Prostate gland (tissue), 2 donors: ENCODE measurements around the gene MNT. TPM values are rescaled to one million over a fixed set of nuclear protein-coding genes. Genes with fewer than 3 reads are reported as not detected.

ENCODE experiments used
- DNase-seq: peaks from one replicate; pipeline ENCODE4 v3.0.0-alpha.2; 2019; ENCODE audit warnings: low spot score
- H3K27ac ChIP-seq, 2 donors: fragments of 200-600 bp; sonication (generic); 2 replicates each; pipeline ENCODE4 v1.5.1; 2017 to 2019
- H3K27me3 ChIP-seq: fragments of 200-600 bp; sonication (generic); replicated peaks from 2 replicates; pipeline ENCODE4 v1.5.1; 2019; ENCODE audit not compliant: insufficient read depth
- H3K36me3 ChIP-seq, 2 donors: fragments of 200-600 bp; sonication (generic); 1 replicate in 1 of 2; 2 replicates in 1 of 2; pipeline versions ENCODE4 v1.5.1 to v1.8.1; 2017 to 2019
- H3K4me1 ChIP-seq: fragments of 200-600 bp; sonication (generic); replicated peaks from 2 replicates; pipeline ENCODE4 v1.5.1; 2019
- H3K4me3 ChIP-seq, 2 donors: fragments of 200-600 bp; sonication (generic); 2 replicates each; pipeline ENCODE4 v1.5.1; 2017 to 2019
- H3K9me3 ChIP-seq: fragments of 200-600 bp; sonication (generic); 2 replicates; pipeline ENCODE4 v1.5.1; 2017
- POLR2A ChIP-seq: fragments of 450-650 bp; IDR thresholded peaks from one replicate; pipeline ENCODE4 v1.6.1; 2016; ENCODE audit warnings: antibody characterized with exemption, mild to moderate bottlenecking
- POLR2AphosphoS5 ChIP-seq: sonication (generic); formaldehyde crosslinking; IDR thresholded peaks from one replicate; pipeline ENCODE4 v1.6.1; 2017; ENCODE audit warnings: antibody characterized with exemption
- WGBS: methylation state at CpG from one replicate; pipeline ENCODE4 v1.1.5; 2018; 5-methylcytosine and 5-hydroxymethylcytosine counted together
- intact Hi-C: fragments of 100-400 bp; cut with DNase I; formaldehyde crosslinking; loops from one replicate; pipeline ENCODE4 v1.14.2; 2022
- total RNA-seq, 2 donors: library from RNA; depleted of rRNA; stranded (reverse); fragments of >200 nt; gene quantifications; one replicate each; pipeline ENCODE4 v1.1.0, GENCODE V29; 2016
- TF ChIP-seq, protein P1 (sequence below), 4 experiments: fragments of 200-600 bp in 2 of 4; fragments of 450-650 bp in 2 of 4; sonication (generic) in 2 of 4; IDR thresholded peaks; 1 replicate in 3 of 4; 2 replicates in 1 of 4; pipeline ENCODE4 v1.5.1; 2016 to 2019; ENCODE audit warnings: antibody characterized with exemption in 4 of 4, mild to moderate bottlenecking in 2 of 4, moderate library complexity in 2 of 4

Gene MNT
- total RNA-seq, 2 donors from 2014 or later = 14.8 to 32.0 TPM

DNA sequence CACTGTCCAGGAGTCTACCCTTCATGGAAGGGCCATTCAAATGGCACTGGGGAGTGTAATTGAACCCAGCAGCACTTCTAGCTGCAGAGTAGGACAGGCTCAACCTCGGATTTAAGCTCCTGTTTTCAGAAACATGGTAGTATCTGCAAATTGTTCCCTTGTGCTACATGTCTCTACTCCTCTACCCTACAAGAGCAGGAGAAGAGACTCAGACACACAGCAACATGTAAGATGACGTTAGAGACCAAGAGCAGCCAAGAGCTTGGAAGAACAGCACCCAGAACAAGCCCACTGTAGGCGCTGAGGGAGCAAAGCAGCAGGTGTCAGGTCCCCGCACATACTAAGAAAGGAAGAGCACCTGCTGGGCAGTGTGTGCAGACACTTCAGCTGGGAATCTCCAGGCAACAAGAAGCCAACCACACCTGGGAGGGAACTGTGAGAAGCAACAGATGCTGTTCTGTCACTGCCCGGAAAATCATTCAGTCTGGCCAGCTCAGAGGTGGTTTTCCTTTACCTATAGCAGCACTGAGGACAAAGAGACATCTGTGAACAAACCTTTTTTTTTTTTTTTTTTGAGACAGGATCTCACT lies 35.6 kb upstream of the MNT start:
- no peak for DNase-seq
- H3K4me1 ChIP-seq = no peaks in the 10 kb centered on the region
- no peak overlapping the region for H3K27ac ChIP-seq
- intact Hi-C loops = no loop called here
- WGBS = 83% methylated on average over 5 of the region's 5 CpGs
- TF ChIP-seq POLR2AphosphoS5 = no peak
- TF ChIP-seq, protein P1, sequence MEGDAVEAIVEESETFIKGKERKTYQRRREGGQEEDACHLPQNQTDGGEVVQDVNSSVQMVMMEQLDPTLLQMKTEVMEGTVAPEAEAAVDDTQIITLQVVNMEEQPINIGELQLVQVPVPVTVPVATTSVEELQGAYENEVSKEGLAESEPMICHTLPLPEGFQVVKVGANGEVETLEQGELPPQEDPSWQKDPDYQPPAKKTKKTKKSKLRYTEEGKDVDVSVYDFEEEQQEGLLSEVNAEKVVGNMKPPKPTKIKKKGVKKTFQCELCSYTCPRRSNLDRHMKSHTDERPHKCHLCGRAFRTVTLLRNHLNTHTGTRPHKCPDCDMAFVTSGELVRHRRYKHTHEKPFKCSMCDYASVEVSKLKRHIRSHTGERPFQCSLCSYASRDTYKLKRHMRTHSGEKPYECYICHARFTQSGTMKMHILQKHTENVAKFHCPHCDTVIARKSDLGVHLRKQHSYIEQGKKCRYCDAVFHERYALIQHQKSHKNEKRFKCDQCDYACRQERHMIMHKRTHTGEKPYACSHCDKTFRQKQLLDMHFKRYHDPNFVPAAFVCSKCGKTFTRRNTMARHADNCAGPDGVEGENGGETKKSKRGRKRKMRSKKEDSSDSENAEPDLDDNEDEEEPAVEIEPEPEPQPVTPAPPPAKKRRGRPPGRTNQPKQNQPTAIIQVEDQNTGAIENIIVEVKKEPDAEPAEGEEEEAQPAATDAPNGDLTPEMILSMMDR (IDR thresholded peaks at IDR 0.05) = no peak
- no peak for TF ChIP-seq POLR2A
- H3K4me3 ChIP-seq = no peak overlapping the region
- H3K9me3 ChIP-seq = no peaks in the 10 kb centered on the region
- no peaks in the 10 kb centered on the region for H3K27me3 ChIP-seq
- H3K36me3 ChIP-seq = peaks cover 0 to 12% of the 10 kb centered on the region in 2 donors

DNA sequence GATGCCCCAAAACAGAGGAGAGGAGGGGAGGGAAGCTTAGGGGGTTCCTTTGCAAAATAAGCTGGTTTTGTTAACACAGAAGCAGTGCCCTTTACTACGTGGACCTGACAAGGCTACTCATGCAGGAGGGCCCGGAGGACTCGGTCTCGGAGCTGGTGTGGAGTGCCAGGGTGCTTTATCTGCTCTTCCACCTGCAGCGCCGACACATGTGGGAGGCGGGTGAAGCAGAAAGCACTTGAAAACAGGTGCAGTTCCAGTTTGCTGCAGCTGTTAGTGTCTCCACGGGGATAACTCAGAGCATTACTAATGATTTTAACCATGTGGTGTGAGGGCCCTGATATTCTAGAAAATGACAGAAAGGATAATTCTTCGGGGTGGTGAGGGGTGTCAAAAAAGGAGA lies 35.0 kb upstream of the MNT start:
- H3K27me3 ChIP-seq = no peaks in the 10 kb centered on the region
- H3K27ac ChIP-seq = no peak overlapping the region
- no peaks in the 10 kb centered on the region for H3K4me1 ChIP-seq
- H3K4me3 ChIP-seq = no peak overlapping the region
- intact Hi-C loops = no loop called here
- H3K36me3 ChIP-seq = peaks cover 0 to 12% of the 10 kb centered on the region in 2 donors
- 81% methylated on average over 9 of the region's 9 CpGs for whole genome bisulfite sequencing
- DNase-seq = no peak
- TF ChIP-seq POLR2AphosphoS5 (no peak), POLR2A (no peak)
- TF ChIP-seq, protein P1 (IDR thresholded peaks at IDR 0.05) = no peak
- H3K9me3 ChIP-seq = no peaks in the 10 kb centered on the region

DNA sequence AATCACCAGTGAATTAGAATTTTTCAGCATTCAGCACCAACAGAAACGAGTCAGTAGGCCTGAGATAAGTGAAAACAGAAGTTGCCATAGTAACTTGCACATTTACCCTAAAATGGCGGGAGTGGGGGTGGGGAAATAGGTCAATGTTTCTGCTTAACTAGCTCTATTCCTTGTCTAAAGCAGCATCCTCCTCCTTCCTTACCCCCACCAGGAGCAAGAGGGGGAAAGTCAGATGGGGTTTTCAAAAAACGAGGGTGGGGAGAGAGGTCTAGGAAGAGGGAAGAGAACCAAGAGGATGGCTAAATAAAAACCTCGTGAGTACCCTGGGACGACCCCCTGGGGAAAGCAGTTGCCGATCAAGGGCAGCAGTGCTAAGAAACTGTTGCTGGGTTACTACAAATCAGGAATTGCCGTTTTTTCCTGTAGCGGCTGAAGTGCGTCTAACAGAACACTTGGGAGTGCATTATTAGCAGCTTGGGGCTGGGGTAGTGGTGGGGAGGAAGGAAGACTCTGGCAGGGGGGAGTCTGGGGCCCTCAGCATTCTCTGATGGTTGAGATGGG lies 34.4 kb upstream of the MNT start:
- no peak overlapping the region for H3K4me3 ChIP-seq
- DNase-seq = no peak

DNA sequence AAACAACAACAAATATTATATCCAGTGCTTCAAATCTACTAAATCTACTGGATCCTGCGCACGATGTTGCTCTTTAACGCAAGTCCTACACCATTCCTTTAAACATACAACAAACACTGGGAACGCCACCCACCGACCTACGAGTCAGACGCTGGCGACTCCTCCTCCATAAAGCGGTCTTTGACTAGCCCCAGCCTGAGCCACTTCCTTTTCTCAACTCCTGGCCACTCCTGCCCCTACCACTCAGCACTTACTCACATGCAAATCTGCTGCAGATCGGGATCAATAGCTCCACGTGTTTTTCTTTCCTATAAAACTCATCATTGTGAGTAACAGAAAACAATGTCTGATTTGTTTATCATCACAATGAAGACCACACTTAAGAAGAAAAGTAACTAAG lies 32.8 kb upstream of the MNT start:
- no peak for DNase-seq
- TF ChIP-seq, protein P1 (IDR thresholded peaks at IDR 0.05) = no peak
- TF ChIP-seq POLR2AphosphoS5 (no peak), POLR2A (no peak)
- WGBS = 78% methylated on average over 11 of the region's 11 CpGs
- intact Hi-C loops = no loop called here
- Histone ChIP-seq H3K4me3 (no peak overlapping the region), H3K9me3 (no peaks in the 10 kb centered on the region), H3K4me1 (no peaks in the 10 kb centered on the region), H3K36me3 (peaks cover 0 to 12% of the 10 kb centered on the region in 2 donors), H3K27ac (no peak overlapping the region), H3K27me3 (no peaks in the 10 kb centered on the region)

More for the DNA sequence above, 34.4 kb upstream of the MNT start:
- Histone ChIP-seq H3K9me3 (no peaks in the 10 kb centered on the region), H3K4me1 (no peaks in the 10 kb centered on the region), H3K36me3 (peaks cover 0 to 12% of the 10 kb centered on the region in 2 donors), H3K27ac (no peak overlapping the region), H3K27me3 (no peaks in the 10 kb centered on the region)
- TF ChIP-seq, protein P1 (IDR thresholded peaks at IDR 0.05) = no peak
- no peak for TF ChIP-seq POLR2A
- whole genome bisulfite sequencing = 62% methylated on average over 9 of the region's 9 CpGs
- intact Hi-C loops = no loop called here

DNA sequence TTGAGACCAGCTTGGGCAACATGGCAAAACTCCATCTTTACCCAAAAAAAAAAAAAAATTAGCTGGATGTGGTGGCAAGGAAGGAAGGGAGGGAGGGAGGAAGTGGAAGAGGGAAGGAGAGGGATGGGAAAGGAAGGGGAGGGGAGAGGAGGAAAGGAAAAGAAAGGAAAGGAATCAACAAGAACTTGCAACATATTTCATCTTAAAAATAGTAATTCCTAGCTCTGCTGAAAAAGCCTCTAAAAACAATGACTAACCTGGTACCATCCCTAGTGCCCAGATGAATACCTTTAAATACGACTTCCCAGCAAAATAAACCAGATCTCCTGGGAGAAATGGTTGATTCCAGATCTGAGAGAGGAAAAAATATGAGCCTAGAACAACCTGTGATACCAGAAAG lies 27.1 kb upstream of the MNT start:
- Histone ChIP-seq H3K27me3 (no peaks in the 10 kb centered on the region), H3K4me3 (no peak overlapping the region), H3K36me3 (no peaks in the 10 kb centered on the region), H3K9me3 (no peaks in the 10 kb centered on the region), H3K4me1 (no peaks in the 10 kb centered on the region), H3K27ac (no peak overlapping the region)
- DNase-seq = no peak
- TF ChIP-seq POLR2A (no peak), POLR2AphosphoS5 (no peak)
- TF ChIP-seq, protein P1 (IDR thresholded peaks at IDR 0.05) = no peak
- intact Hi-C loops = loop anchor here (10.0 kb wide), 2 partner anchors 277 to 587 kb away; no protein-coding TSS in a partner anchor
- WGBS = 94% methylated on average over 1 of the region's 1 CpG
